Kidney epithelial cell (primary cell): ENCODE measurements around the gene CDH23. TPM values are rescaled to one million over a fixed set of nuclear protein-coding genes. Genes with fewer than 3 reads are reported as not detected.

Experiments
- DNase-seq: peaks from one replicate; pipeline ENCODE4 v3.0.0-alpha.2; 2010; ENCODE audit warnings: low read depth
- H3K27me3 ChIP-seq: 2 replicates; pipeline ENCODE4 v1.6.0; 2011; ENCODE audit warnings: low read length; ENCODE audit not compliant: control insufficient read depth, insufficient read depth
- H3K36me3 ChIP-seq: 2 replicates; pipeline ENCODE4 v1.5.1; 2011; ENCODE audit warnings: low read length; ENCODE audit not compliant: control insufficient read depth, insufficient read depth
- H3K4me3 ChIP-seq: 2 replicates; pipeline ENCODE4 v1.5.1; 2011; ENCODE audit warnings: low read depth, mild to moderate bottlenecking, control low read depth, low read length
- CTCF ChIP-seq: IDR thresholded peaks from 2 replicates; pipeline ENCODE4 v1.5.1; 2011; ENCODE audit warnings: mild to moderate bottlenecking, moderate library complexity, low read length, control low read depth, inconsistent platforms; ENCODE audit not compliant: insufficient read depth, poor library complexity, severe bottlenecking
- total RNA-seq: library from RNA; depleted of rRNA; stranded (reverse); fragments of >200 nt; gene quantifications from 2 replicates; pipeline ENCODE4 v1.2.3, GENCODE V29; 2015

Gene CDH23
- total RNA-seq, 1 donor from 2014 or later: 0.04 TPM

- TF ChIP-seq CTCF: no peak
- no peak for DNase-seq
- Histone ChIP-seq H3K4me3 (no peak overlapping the region), H3K27me3 (peaks cover 4% of the 10 kb centered on the region), H3K36me3 (no peaks in the 10 kb centered on the region)
Observed at GRCh38 chr10:71371750-71372166, 25.0 kb upstream of the CDH23 start.

GRCh38 chr10:71372882-71373495, 23.7 kb upstream of the CDH23 start:
- TF ChIP-seq CTCF: no peak
- Histone ChIP-seq H3K27me3 (peaks cover 4% of the 10 kb centered on the region), H3K36me3 (no peaks in the 10 kb centered on the region), H3K4me3 (no peak overlapping the region)
- no peak for DNase-seq

- Histone ChIP-seq H3K4me3 (no peak overlapping the region), H3K36me3 (no peaks in the 10 kb centered on the region), H3K27me3 (peaks cover 4% of the 10 kb centered on the region)
- TF ChIP-seq CTCF: no peak
- DNase-seq: no peak
Observed at GRCh38 chr10:71374481-71375233, 22.1 kb upstream of the CDH23 start.

- Histone ChIP-seq H3K4me3 (no peak overlapping the region), H3K27me3 (peaks cover 4% of the 10 kb centered on the region), H3K36me3 (no peaks in the 10 kb centered on the region)
- DNase-seq: no peak
- no peak for TF ChIP-seq CTCF
Observed at GRCh38 chr10:71375952-71376351, 20.8 kb upstream of the CDH23 start.

GRCh38 chr10:71378336-71379117, 18.2 kb upstream of the CDH23 start:
- no peak for DNase-seq
- peaks cover 3% of the 10 kb centered on the region for H3K27me3 ChIP-seq
- TF ChIP-seq CTCF: no peak
- H3K36me3 ChIP-seq: no peaks in the 10 kb centered on the region
- no peak overlapping the region for H3K4me3 ChIP-seq
